Esophagus squamous epithelium (tissue), 5 donors: ENCODE results near the gene INTS4. TPM values are rescaled to one million over a fixed set of nuclear protein-coding genes. Genes with fewer than 3 reads are reported as not detected.
"Not testable (repeated sequence)": the region's sequence is repeated elsewhere in the genome, so short reads cannot be mapped to it uniquely, and the experiment has no call there.

ENCODE experiments used
- DNase-seq: peaks from one replicate; lab custom pipeline; 2025; lab: John Stamatoyannopoulos, UW
- H3K27ac ChIP-seq, 4 donors: fragments of 200-600 bp; sonication (generic); one replicate each; pipeline ENCODE4 v1.5.1; 2016 to 2019; ENCODE audit warnings: mild to moderate bottlenecking in 1 of 4
- H3K27me3 ChIP-seq, 4 donors: fragments of 200-600 bp; sonication (generic); 1 replicate in 3 of 4; 2 replicates in 1 of 4; pipeline versions ENCODE4 v1.5.1 to v1.6.0; 2017 to 2021; ENCODE audit warnings: antibody characterized with exemption in 1 of 4
- H3K36me3 ChIP-seq, 3 donors: fragments of 200-600 bp; sonication (generic); one replicate each; pipeline ENCODE4 v1.5.1; 2016 to 2019
- H3K4me1 ChIP-seq, 3 donors: fragments of 200-600 bp; sonication (generic); one replicate each; pipeline ENCODE4 v1.5.1; 2017 to 2019
- H3K4me3 ChIP-seq, 4 donors: fragments of 200-600 bp; sonication (generic); 1 replicate in 3 of 4; 2 replicates in 1 of 4; pipeline ENCODE4 v1.5.1; 2016 to 2019; ENCODE audit warnings: mild to moderate bottlenecking in 2 of 4, moderate library complexity in 1 of 4
- H3K9me3 ChIP-seq, 3 donors: fragments of 200-600 bp; sonication (generic); one replicate each; pipeline ENCODE4 v1.5.1; 2016 to 2019
- POLR2A ChIP-seq, 4 donors: fragments of 450-650 bp; IDR thresholded peaks; one replicate each; pipeline ENCODE4 v1.6.1; 2017; ENCODE audit warnings: antibody characterized with exemption in 4 of 4, mild to moderate bottlenecking in 4 of 4, moderate library complexity in 3 of 4
- WGBS, 2 donors: methylation state at CpG; one replicate each; pipeline ENCODE4 v1.1.5; 2018; 5-methylcytosine and 5-hydroxymethylcytosine counted together
- intact Hi-C: fragments of 100-400 bp; cut with DNase I; formaldehyde crosslinking; loops from one replicate; pipeline ENCODE4 v1.15.0; 2022
- total RNA-seq, 4 donors: library from RNA; depleted of rRNA; stranded (reverse); fragments of >200 nt; gene quantifications; one replicate each; pipeline ENCODE4 v1.1.0, GENCODE V29; 2016
- TF ChIP-seq, protein P1 (sequence below), 6 experiments: fragments of 450-650 bp in 4 of 6; fragments of 200-600 bp in 2 of 6; sonication (generic) in 2 of 6; IDR thresholded peaks; one replicate each; pipeline ENCODE4 v1.5.1; 2016 to 2019; ENCODE audit warnings: antibody characterized with exemption in 6 of 6, mild to moderate bottlenecking in 4 of 6, moderate library complexity in 4 of 6
- donor health status: DM: yes; HTN: yes; CAD: no.

The INTS4 gene
- total RNA-seq, 4 donors from 2014 or later = 12.8 to 21.9 (median 17.9) TPM

- peaks cover 0 to 67% (median 8%) of the 10 kb centered on the region in 3 donors for H3K36me3 ChIP-seq
- H3K27me3 ChIP-seq, H3K4me3 ChIP-seq, intact Hi-C loops, H3K9me3 ChIP-seq, H3K4me1 ChIP-seq, H3K27ac ChIP-seq, DNase-seq: not testable (repeated sequence)
- WGBS, 2 donors = 93 to 97% methylated on average over 5 of the region's 7 CpGs
Measured at GRCh38 chr11:77891256-77891655, 103.2 kb downstream of the INTS4 start.

DNA sequence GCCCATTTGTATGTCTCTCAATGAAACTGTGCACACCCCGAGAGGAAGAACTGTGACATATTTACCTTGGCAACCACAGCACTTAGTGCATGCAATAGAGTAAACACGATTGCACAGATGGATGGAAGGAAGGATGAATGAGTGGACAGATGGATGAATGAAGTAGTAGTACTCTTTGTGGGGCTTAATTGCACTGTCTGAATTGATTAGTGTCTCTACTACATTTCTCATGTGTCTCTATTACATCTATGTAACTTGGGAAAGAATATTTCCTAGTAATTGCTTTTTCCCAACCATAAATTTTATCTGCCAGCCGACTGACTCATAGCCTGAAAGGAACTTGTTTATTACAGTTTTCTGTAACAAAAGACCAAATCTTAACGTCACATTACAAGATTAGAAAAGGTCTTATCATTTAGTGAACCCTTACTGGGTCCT lies 103.8 kb downstream of the INTS4 start:
- intact Hi-C loops, DNase-seq, H3K4me3 ChIP-seq, H3K27me3 ChIP-seq, H3K4me1 ChIP-seq, H3K9me3 ChIP-seq, H3K27ac ChIP-seq: not testable (repeated sequence)
- H3K36me3 ChIP-seq = peaks cover 0 to 73% (median 8%) of the 10 kb centered on the region in 3 donors
- WGBS, 2 donors = 36 to 53% methylated on average over 4 of the region's 4 CpGs

DNA sequence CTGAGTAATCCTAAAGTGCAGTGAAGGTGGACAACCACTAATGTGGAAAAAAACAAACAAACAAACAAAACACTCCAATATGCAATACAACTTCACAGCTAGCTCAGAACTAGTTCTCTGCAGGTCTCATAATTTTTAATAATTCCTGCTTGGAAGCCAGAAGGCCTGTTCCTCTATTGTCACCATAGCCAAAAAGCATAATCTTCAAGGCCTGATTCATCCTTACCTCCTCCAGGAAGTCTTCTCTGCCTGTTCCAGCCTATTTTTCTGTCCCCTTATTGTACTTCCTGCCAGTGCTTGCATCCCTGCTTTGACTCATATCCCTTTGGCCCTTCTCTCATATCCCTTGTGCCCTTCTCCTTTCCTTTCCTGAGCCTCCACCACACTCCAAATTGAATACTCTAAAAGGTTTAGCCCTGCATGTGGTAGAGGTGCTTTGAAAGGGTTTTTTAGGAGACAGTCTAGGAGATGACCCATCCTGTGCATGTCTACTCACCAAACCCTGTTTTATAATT lies 104.3 kb downstream of the INTS4 start:
- DNase-seq, H3K9me3 ChIP-seq, H3K27ac ChIP-seq, H3K4me3 ChIP-seq, H3K27me3 ChIP-seq, H3K4me1 ChIP-seq, intact Hi-C loops: not testable (repeated sequence)
- H3K36me3 ChIP-seq = peaks cover 0 to 78% (median 8%) of the 10 kb centered on the region in 3 donors

DNA sequence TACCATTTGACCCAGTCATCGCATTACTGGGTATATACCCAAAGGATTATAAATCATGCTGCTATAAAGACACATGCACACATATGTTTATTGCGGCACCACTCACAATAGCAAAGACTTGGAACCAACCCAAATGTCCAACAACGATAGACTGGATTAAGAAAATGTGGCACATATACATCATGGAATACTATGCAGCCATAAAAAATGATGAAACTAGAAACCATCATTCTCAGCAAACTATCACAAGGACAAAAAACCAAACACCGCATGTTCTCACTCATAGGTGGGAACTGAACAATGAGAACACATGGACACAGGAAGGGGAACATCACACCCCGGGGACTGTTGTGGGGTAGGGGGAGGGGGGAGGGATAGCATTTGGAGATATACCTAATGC lies 105.4 kb downstream of the INTS4 start:
- H3K9me3 ChIP-seq, H3K4me3 ChIP-seq, DNase-seq, H3K27me3 ChIP-seq, H3K4me1 ChIP-seq, intact Hi-C loops, H3K27ac ChIP-seq: not testable (repeated sequence)
- peaks cover 0 to 78% (median 8%) of the 10 kb centered on the region in 3 donors for H3K36me3 ChIP-seq
- 88 to 98% methylated on average over 4 to 5 of the region's 5 CpGs for WGBS, 2 donors

GRCh38 chr11:77886401-77886800 lies 108.1 kb downstream of the INTS4 start:
- Histone ChIP-seq H3K36me3 (peaks cover 0 to 78% (median 3%) of the 10 kb centered on the region in 3 donors), H3K9me3 (no peaks in the 10 kb centered on the region), H3K4me1 (no peaks in the 10 kb centered on the region), H3K27me3 (no peaks in the 10 kb centered on the region), H3K4me3 (no peak overlapping the region), H3K27ac (no peak overlapping the region)
- DNase-seq = no peak
- intact Hi-C loops = no loop called here
- TF ChIP-seq, protein P1, sequence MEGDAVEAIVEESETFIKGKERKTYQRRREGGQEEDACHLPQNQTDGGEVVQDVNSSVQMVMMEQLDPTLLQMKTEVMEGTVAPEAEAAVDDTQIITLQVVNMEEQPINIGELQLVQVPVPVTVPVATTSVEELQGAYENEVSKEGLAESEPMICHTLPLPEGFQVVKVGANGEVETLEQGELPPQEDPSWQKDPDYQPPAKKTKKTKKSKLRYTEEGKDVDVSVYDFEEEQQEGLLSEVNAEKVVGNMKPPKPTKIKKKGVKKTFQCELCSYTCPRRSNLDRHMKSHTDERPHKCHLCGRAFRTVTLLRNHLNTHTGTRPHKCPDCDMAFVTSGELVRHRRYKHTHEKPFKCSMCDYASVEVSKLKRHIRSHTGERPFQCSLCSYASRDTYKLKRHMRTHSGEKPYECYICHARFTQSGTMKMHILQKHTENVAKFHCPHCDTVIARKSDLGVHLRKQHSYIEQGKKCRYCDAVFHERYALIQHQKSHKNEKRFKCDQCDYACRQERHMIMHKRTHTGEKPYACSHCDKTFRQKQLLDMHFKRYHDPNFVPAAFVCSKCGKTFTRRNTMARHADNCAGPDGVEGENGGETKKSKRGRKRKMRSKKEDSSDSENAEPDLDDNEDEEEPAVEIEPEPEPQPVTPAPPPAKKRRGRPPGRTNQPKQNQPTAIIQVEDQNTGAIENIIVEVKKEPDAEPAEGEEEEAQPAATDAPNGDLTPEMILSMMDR (IDR thresholded peaks at IDR 0.05) = no peak
- no peak for TF ChIP-seq POLR2A (IDR thresholded peaks at IDR 0.05)
- 86 to 91% methylated on average over 18 of the region's 18 CpGs for WGBS, 2 donors

DNA sequence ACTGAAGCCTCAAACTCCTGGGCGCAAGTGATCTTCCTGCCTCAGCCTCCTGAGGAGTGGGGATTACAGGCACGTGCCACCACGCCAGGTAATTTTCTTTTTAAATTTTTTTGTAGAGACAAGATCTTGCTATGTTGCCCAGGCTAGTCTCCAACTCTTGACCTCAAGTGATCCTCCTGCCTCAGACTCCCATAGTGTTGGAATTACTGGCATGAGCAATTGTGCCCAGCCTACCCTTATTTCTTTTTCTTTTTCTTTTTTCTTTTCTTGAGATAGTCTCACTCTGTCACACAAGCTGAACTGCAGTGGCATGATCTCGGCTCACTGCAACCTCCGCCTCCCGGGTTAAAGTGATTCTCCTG lies 109.7 kb downstream of the INTS4 start:
- Histone ChIP-seq H3K27ac (no peak overlapping the region), H3K4me1 (no peaks in the 10 kb centered on the region), H3K9me3 (no peaks in the 10 kb centered on the region), H3K36me3 (peaks cover 0 to 79% (median 3%) of the 10 kb centered on the region in 3 donors), H3K27me3 (no peaks in the 10 kb centered on the region), H3K4me3 (no peak overlapping the region)
- intact Hi-C loops = no loop called here
- no peak for DNase-seq
- TF ChIP-seq POLR2A (IDR thresholded peaks at IDR 0.05) = no peak
- TF ChIP-seq, protein P1 (IDR thresholded peaks at IDR 0.05) = no peak
- 94 to 96% methylated on average over 6 of the region's 6 CpGs for WGBS, 2 donors

DNA sequence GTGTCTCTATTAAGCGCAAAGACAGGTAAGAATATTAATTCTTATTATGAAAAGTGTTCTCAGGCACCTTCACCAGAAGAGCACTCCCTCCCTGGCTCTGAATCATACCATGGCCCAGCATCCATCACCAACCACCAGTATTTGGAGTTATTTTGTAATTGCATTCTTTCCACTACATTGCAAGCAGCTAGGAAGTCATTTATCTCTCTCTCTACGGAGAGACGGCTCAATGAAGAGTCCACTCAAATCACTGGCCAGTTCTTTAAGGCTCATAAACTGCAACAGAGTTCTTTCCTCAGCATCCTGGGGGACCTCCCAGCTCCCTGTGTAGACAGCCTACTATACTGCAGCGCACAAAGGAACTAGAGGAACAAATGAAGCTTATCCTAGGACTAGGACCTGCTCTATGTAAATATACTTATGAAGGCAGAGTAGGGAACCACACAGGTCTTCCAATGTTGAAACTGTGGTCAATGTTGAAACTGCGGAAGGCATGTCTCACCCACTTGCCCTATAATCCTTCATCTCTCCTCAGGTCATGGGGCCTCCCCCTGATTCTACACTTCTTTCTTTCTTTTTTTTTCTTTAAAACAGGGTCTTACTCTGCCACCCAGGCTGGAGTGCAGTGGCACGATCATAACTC lies 110.2 kb downstream of the INTS4 start:
- Histone ChIP-seq H3K4me1 (no peaks in the 10 kb centered on the region), H3K36me3 (peaks cover 0 to 77% (median 3%) of the 10 kb centered on the region in 3 donors), H3K9me3 (no peaks in the 10 kb centered on the region), H3K27me3 (no peaks in the 10 kb centered on the region), H3K4me3 (no peak overlapping the region), H3K27ac (no peak overlapping the region)
- intact Hi-C loops = no loop called here
- no peak for TF ChIP-seq POLR2A (IDR thresholded peaks at IDR 0.05)
- TF ChIP-seq, protein P1 (IDR thresholded peaks at IDR 0.05) = no peak
- DNase-seq = no peak
- 83% methylated on average over 6 of the region's 6 CpGs for WGBS, 2 donors
